ENCODE measurements around the gene PLXND1.

The PLXND1 gene

DNA sequence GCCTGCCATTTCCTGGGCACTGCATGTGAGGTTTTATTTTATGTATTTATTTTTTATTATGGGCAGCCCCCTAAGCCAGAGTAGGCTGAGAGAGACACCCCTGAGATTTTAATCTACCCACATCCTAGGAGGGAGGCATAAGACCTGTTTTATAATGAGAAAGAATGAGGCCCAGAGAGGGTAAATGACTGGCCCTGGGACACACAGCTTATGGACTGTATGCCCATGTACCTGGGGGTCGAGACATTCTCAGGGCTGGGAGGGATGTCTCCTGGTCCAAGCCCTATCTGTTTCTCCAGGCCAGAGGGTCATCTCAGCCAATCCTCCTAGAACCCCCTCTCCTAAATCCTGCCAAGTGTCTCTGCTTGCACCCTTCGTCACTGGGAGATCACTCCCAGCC is 6.1 kb downstream of the PLXND1 start:
- DNase-seq = no peak

DNA sequence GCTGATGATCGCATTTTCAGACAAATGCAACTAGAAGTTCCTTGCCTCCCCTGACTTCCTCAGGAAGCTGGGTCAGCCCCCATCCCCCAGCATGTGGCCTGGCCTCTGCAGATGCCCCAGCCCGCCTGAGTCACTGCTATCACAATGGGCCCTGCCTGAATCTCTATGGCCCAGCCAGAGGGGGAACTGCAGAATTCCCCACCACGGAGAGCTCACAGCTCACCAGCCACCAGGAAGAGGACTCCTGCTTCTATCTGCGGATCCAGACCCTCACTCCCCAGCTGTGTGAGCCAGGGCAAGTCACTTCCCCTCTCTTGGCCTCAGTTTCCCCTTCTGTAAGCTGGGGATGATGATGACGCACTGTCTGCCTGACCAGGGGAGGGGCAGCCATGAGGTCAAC is 6.9 kb downstream of the PLXND1 start:
- DNase-seq = no peak

DNA sequence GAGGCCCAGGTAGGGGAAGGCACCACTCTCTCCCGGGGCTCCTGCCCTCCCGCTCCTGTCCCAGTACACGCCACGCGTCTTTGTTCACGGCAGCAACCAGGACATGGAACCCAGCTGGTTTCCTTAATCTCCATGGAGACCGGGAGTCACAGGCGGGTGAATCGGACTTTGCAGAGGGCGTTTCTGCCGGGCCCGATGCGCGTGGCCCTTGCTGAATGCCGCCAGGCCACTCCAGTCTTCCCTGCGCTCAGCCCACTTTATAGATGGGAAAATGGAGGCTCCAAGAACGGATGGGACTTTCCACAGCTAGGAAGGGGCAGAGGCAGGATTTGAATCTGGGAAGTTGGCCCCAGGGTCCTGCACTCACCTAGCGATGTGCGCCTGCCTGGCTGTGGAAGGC is 7.4 kb downstream of the PLXND1 start:
- DNase-seq = no peak

GRCh38 chr3:129598484-129598883 is 8.0 kb downstream of the PLXND1 start:
- no peak for DNase-seq

- no peak for DNase-seq
Observed at GRCh38 chr3:129598000-129598381, 8.5 kb downstream of the PLXND1 start.

DNA sequence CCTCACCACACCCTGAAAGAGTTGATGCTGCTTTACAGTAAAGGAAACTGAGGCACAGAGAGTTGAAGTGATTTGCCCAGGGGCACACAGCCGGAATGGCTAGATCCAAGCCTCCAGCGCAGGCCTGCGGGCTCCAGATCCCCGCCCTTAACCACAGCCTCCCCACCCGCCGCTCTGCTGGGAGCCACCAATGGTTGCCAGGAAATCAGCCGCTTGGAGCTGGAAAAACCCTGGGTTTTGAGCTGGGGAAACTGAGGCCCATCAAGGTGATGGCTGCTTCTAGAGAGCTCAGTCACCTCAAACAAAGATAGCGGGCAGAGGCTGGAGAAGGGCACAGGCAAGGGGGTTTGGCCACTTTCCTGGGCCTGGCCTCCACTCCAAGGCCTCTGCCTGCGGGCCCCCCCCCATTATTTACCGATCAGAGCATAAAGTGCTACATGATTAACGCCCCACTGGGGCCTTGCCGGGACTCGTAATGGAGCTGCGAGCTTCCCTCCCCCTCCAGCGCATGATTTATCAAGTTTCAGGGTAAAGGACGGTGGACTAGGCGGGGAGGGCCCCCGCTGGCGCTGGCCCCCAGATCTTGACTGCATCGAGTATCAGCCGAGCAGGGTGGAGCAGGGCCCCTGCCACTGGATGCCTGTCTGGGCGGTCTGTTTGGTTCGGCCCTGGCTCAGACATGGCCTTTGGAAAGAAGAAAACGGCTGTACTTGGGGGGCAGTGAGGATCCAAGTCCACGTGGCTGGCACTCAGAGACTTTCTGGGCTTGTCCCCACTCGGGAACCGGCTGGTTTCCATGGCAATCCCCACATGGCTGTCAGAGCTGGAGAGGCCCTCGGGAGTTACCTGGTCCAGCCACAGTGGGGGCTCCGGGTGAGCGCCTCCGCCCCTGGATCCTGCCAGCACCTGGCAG is 9.1 kb downstream of the PLXND1 start:
- no peak for DNase-seq

- DNase-seq = no peak
Observed at GRCh38 chr3:129596194-129597086, 10.0 kb downstream of the PLXND1 start.

GRCh38 chr3:129595544-129596193 is 10.8 kb downstream of the PLXND1 start:
- DNase-seq = no peak

DNA sequence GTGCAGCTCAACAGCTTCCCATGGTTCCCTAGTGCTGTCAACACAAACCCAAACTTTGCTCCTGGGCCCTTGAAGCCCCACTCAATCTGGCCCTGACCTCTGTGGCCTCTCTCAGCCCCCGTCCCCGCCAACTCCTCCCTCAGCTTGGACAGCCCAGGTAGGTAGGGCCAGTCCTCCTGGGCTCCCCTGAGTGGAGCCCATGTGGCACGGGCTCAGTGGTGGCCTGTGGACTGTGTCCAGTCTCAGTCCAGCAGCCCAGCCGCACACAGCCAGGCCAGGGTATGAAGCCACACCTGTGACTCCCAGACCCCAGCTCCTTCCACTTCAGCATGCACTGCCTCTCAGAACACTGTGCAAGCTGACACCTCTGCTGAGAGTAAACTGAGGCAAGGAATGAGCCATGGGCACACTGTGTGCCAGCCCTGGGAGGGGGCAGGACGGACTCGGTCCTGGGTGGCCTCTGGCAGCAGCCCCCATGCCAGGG is 11.5 kb downstream of the PLXND1 start:
- no peak for DNase-seq

DNA sequence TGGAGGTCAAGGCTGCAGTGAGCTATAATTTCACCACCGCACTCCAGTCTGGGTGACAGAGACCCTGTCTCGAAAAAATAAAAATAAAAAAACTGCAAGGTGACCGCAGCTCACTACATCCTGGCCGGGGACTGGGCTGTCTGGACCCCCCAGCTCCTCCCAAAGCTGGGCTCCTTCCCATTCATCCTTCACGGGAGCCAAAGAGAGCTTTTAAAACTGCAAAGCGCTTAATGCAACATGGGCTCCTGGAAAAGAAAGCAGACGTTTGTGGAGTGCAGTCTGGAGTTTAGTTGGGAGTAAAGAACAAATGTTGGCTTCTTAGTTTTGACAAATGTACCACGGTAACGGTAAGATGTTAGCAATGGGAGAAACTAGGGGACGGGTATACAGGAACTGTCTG is 12.1 kb downstream of the PLXND1 start:
- DNase-seq = no peak

GRCh38 chr3:129593595-129594339 is 12.7 kb downstream of the PLXND1 start:
- DNase-seq = peak; percentile 65

- no peak for DNase-seq
Observed at GRCh38 chr3:129593230-129593594, 13.3 kb downstream of the PLXND1 start.

- DNase-seq = no peak
Observed at GRCh38 chr3:129592381-129593131, 13.9 kb downstream of the PLXND1 start.

- no peak for DNase-seq
Observed at GRCh38 chr3:129591932-129592331, 14.5 kb downstream of the PLXND1 start.

DNA sequence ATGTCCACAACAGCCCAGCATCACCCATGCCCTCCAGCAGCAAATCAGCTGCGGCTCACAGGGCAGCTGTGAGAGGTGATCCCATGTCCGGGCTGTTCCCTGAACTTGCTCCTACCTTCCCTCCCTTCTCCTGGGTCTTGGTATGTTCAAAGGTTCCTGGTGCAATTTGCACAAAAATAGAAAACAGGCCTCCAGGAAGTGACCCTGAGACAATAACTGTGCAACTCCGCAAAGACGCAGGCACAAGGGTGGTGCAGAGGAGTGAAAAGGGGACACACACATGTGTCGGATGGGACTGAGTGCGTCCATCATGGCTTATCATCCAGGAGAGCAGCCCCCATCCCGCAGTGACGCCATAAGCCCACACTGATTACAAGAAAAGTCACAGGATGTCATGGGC is 16.3 kb downstream of the PLXND1 start:
- no peak for DNase-seq

- DNase-seq = no peak
Observed at GRCh38 chr3:129587566-129588210, 18.8 kb downstream of the PLXND1 start.

DNA sequence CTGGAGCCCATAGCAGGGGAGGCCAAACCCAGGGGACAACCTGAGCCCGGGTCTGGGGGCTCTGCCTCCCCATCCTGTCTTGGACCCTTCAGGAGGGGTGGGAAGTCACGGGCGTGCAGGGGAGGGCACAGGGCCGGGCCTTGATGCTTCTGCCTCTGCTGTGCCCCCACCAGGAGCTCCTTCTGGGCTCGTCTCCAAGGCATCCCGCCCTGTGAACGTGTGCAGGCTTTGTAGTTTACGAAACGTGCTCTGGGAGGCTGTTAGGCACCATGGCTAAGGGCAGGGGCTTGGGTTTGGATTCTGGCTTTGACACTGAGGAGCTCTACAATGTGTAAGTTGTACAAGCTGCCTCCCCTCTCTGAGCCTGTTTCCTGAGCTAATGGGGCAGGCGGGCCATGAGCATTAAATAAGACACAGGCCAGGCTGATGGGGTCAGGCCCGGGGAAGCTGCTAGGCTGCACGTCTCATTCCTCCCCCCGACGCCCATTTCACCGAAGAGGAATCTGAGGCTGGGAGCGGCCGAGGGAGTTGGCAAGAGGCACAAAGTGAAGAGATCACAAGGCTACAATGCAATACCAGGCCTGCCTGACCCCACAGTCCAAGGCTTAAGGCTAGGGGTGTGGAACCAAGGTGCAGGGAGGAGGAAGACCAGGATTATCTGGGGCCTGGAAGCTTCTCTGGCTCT is 19.6 kb downstream of the PLXND1 start:
- DNase-seq = no peak

DNA sequence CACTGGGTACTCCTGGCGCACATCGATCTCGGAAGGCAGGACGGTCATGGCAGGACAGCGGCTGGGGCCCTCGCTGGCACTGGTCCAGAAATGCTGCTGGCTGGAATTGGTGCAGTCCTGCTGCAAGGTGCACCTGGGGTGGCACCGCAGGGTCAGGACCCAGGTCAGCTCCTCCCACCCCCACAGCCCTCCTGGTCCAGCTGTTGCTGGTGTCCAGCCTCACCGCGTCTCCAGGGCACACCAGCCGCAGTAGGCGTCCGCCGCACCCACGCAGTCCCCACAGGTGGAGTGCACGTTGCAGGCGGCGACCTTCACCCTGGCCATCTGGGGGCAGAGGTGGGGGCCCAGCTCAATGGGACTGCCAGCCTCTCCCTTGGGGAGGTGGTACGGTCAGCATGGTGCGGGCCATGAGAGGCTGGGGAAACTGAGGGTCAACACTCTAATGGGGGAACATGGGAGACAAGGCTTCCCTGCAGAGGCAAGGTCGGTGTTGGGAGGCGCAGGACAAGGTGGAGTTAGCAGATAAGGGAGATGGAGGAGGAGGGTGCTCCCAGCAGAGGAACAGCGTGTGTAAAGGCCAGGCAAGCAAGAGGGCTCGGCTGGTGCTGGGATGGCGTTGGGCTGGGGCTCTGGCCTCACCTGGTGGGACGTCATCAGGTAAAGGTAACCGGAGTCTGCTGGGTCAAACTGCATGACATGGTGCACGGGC is 20.4 kb downstream of the PLXND1 start:
- no peak for DNase-seq

GRCh38 chr3:129584631-129585030 is 21.8 kb downstream of the PLXND1 start:
- DNase-seq = no peak

- DNase-seq = no peak
Observed at GRCh38 chr3:129583289-129583688, 23.2 kb downstream of the PLXND1 start.
